NCI-H2081 (cell line): ENCODE results near the gene CCDC141.

Experiments
- DNase-seq, 2 experiments: peaks; one replicate each; lab custom pipeline; 2025; lab: John Stamatoyannopoulos, UW

The CCDC141 gene

DNA sequence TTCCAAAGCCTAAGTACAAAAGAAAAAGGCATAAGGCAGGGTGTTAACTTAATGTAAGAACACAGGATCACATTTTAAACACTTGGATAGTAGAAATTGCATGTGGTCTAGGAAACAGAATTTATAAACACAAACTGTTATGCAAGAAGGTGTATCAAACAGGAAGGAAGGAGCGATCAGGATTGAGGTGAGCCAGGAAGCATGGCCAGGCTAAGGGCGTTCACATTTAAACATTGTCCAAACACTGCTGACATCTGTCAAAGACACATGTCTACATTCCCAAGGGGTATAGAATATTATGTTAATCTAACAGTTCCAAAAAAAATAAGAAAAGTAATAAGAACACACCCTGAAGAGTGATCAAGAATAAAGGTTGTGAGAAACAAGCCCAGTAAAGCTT is 71.3 kb downstream of the CCDC141 start:
- DNase-seq, result no peak

DNA sequence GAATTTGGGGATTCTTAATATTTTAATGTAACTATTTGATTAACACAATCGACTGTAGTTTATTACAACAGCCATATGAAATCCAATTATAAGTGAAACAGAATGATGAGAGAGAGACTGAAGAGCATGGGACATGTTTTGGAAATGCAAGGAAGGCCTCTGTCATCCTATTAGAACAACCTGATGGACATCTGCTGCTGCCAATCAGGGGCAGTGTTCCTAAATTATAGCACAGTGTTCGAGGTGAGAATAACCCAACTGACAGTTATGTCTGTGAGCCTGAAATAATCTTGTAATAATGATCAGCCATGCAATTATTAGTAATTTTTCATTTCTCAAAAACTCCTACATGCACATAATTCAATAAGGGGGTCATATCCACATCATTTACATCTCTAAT is 73.6 kb downstream of the CCDC141 start:
- DNase-seq, result no peak

DNA sequence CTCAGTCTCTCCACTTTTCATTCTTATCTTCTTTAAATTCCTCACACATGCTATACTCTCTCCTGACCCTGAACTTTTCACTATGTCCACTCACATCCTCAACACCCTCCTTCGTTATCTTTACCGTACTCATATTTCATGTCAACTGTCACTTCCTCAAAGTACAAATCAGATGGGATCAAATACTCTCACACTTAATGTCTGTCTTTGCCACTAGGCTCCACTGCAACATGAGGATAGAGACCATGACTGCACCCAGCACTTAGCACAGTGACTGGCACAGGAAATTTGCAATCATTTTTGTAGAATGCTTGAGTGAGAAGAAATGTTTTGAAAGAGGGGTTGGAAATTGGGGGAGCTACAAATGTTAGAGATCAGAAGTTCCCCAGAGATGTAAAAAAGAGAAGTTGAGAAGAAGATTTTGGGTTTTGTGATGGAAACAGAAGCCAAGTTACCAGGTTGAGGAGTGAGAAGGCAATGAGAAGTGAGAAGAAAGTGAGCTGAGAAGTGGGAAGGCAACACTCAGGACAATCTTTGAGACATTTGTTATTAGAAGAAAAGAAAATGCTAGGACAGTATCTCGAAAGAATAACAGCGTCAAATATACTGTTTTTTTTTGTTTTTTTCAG is 87.0 kb downstream of the CCDC141 start:
- DNase-seq, result no peak

DNA sequence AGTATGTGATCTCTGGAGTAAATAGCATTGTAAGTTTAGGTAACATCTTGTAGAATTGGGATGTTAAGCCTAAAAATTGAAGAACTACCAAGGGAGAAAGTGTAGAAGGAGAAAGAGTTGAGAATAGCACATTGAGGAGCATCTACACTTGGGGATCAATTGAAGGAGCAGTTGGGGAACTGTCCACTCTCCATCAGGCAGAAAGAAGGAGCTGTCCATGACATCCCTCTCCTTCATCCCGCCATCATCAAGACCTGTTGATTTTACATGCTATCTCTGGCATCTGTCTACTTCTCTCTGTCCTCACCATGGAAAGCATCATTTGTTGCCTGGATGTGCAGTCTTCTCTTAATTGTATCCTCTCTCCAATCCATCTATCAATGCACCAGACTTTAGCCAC is 87.8 kb downstream of the CCDC141 start:
- DNase-seq, result no peak

DNA sequence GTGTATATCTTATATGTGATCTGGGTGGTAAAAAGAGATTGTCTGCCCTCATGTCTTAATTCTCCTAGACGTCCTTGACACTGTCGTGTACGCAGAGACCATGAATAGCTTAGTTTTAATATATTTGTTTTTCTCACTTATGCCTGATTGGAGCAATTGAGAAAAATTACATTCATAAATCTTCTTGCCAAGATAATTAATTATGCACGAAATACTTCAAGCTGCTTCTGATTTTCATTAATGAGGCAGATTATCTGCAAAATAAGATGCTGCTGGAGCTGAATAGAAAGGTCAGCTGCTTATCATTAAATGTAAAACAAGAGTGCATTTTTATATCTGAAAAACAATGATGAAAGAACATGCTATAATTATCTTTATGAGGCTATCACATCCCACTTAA is 95.9 kb downstream of the CCDC141 start:
- no peak for DNase-seq

DNA sequence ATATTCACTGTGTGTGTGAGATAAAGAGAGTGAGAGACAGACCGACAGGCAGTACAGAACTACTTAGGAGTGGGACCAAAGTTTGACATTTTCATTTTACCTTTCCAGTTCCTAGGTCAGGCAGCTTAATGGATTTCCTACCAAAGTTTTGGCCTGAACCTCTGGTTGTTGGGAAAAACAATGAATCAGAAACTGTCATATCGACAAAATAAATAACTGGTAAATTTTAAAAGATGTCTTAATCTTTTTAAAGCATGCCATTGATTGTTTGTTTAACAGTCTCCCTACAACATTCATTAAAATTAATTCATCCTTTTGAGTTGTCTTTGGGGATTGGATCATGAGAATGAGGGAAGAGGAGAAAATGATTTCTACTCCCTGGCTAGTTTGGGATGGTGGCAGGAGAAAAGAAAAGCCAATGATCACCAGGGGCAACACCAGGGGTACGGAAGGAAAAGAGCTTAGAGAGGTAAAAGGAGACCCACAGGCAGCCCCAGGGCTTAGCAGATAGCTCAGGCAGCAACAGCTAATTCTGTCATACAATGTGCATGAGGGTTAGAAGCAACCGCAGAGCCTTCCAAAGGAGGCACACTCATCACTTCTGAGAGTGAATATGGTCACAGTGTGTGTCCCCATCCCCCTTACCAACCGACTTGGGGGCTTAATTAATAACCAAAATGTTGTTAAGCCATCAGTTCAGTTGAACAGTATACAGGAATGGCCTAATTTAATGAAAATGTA is 98.5 kb downstream of the CCDC141 start:
- no peak for DNase-seq

DNA sequence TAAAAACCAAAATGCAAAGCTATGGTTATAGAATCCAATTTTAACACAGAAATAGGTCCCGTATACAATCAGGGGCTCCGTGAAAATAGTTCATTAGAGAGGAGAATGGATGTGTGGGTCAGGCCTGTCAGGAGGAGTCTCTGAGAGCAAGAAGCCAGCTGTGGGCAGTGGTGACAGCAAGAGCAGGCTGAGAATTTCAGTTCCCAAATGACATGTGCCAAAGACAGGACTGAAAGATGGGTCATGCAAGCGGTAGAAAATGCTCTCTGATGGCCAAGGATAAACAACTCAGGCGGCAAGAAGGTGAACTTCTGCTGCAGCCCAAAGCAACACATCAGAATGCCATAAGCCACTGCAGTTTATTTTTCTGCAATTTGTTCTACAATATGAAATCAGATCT is 100.4 kb downstream of the CCDC141 start:
- no peak for DNase-seq

DNA sequence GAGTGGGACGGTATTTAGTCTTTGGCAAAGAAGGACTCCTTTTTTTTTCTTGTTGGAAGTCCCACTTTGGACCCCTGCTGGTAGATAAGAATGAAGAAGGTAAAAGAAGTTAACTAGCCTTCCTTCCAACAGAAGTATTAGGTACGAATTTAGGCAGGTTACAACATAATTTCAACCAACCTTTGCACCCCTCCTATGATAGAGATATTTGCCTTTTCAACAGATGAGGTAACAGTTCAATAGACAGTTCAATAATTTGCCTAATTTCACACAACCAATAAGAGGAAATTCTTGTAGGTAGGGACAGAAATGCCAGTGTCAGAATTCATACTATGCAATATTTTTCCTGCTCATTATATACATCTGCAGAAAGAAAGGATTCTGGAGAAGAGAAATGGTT is 100.8 kb downstream of the CCDC141 start:
- DNase-seq, result no peak

DNA sequence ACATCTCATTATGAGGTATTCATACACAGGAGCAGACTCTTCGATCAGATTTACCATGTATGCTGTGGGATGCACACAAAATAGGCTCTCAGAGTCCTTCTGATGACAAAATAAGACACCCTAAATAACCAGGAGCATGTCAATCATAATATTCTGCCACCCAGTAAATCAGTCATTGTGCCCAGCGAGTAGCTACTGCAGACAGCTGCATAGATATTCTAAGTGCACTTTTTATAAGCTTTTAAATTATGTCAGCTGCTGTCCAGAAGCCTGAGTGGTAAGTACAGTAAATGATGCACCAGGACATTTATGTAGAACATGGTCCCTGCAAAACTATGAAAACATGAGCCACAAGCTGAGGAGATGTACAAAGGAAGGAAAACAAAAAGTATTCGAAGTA is 102.9 kb downstream of the CCDC141 start:
- no peak for DNase-seq

DNA sequence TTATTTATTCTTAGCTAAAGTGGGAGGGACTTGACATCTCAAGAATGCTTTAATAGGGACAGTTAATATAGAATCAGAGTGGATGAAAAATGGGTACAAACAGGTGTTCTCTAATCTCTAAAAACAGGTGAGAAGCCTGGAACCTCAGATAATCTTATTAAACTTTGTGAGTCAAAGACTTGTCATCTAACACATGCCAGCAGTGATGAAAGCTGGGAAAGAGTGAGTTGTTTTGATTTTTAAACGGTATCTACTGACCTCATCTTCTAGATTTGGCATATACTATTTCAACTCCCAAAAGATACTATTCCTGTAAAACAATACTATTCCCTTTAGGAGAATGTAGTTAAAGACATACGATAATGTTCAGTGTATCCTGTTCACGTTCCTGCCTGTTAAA is 103.4 kb downstream of the CCDC141 start:
- no peak for DNase-seq

DNA sequence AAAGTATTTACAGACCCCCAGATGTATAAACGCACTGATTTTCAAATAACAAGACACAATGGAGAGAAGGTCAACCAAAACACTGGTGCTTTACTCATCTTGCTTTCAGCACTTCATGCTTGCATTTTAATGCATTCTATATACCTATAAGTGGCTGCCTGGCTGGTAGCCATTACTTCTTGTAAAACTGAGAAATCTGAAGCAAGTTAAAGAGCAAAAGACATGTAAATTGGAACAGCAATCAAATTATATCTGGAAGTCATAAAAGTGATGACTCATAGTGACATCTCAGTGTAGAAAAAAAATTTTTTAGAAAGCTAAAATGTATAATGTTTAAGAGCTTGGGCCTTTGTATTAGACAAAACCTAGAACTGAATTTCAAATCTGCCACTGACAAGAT is 106.2 kb downstream of the CCDC141 start:
- DNase-seq, result no peak

DNA sequence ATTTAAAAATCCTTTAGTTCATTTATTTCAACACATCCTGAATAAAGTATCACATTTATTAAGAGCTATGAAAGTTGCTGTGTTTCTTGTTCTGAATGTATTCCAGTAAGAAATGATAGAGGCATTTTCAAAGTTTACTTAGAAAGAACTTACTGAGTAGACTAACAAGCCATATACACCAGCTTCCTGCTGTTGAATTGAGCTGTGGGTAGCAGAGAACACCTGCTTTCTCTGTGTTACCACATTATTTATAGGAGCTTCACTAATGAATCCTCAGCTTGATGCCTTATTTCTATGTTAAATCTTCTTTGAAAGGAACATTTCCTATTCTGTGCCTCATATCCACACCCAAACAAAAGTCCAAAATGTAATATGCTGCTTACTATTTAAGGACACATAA is 115.4 kb downstream of the CCDC141 start:
- DNase-seq, result no peak

DNA sequence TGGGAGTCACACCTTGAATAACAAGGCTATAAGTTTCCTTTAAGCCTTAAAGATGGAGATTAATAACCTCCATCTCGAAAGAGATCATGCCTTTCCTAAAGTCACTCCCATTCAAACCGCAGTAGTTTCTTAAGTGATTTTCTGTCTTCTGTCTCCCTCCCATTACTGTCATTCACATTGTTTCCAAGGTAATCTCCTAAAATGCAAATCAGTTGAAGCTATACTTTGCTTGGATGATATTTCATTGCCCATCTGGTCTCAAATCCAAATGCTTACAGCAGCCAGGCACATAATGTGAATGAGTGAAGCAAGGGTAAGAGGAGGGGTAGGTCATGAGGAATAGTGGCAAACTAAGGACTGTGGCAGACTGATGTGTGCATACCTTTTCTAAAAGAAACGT is 116.4 kb downstream of the CCDC141 start:
- no peak for DNase-seq

DNA sequence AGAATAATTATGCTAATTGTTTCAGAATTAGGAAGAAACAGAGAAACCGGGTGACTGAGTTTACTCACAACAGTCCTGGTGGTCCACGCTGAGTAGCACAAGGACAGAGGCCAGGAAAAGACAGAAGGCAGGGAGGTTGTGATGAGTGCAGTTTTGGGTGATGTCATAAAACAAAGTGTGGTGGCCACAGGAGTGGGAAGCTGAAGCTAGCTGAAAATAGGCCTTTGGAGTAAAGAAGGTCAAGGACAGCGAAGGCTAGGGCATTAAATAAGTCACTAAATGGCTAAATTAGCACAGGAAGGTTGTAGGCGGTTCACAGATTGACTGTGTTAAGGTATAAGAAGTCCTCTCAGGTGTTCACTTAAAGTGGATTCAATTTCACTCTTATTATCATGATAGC is 121.9 kb downstream of the CCDC141 start:
- DNase-seq, result no peak

DNA sequence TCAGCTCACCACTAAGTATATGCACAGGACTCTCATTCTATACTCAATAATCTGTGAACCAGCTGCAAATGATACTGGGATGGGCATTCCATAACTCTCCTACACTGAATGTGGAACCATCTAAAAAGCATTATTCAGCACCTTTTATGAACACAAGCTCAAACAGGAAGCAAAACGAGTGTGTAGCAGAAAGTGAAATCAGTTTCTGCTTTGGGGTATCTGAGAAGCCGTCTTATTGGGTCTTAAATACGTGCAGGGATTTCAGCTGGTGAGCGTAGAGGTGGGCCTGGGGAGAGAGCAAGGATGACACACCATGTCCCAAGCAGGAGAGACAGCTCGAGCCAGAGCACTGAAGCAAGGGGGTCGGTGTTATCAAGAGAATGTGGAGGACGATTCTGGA is 122.8 kb downstream of the CCDC141 start:
- DNase-seq, result no peak

DNA sequence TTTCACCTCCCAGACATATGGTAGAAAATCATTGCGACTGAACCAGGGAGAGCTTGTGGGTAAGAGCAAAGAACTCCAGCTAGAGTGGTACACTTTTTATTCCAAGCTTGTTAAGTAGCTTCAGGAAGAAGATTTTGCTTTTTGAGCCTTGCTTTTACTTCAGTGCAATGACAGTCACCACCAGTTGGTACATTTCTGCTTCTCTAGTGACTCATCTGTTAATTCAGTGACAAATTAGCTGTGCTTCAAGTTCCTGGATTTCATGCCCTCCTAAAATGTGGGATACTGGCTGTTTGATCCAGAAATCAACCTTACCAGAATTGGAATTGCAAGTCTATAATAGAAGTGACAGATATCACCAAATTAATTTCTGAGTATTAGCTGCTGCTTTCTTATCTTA is 125.1 kb downstream of the CCDC141 start:
- no peak for DNase-seq

DNA sequence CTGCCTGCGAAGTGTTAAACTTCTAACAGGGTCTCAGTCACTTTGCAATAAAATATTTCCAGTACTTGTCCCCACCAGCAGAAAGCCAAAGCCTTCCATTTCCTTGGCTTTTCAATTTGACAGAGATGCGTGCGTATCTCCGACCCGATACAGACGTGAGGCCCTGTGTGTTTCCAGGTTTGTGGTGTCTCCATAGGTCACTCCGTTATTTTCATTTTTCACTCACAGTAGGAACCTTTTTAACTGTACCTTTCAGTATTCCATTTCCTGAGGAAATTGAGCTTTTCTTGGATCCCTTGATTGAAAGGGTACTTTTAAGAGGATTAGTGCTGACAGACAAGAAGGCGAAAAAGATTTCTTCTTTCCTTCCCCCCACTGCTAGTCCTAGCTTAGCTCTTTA is 126.4 kb downstream of the CCDC141 start:
- no peak for DNase-seq

DNA sequence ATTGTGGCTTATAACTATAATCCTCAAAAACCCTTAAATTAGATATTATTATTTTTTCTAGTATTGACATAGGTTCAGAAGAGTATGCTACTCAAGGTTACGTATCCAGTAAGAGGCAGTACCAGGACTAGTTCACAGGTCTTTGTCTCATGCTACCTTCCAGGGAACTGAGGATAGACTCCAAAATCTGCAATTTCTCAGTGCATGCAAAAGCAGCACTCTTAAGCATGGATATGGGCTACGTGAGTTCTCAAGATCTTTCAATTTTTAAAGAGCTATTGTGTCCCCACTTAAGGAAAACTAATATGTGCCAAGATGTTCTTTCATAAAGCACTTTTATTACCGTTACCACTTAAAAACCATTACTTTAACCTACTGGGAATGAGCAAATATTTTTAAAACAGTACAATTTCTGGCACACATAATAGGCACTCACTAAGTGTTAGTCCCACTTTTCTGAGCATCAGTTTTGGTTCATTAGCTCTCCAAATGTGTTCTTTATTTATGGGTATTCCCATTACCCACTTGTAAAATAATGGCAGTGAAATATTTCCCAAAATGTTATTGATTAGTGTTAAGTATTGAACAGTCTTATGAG is 128.9 kb downstream of the CCDC141 start:
- no peak for DNase-seq

DNA sequence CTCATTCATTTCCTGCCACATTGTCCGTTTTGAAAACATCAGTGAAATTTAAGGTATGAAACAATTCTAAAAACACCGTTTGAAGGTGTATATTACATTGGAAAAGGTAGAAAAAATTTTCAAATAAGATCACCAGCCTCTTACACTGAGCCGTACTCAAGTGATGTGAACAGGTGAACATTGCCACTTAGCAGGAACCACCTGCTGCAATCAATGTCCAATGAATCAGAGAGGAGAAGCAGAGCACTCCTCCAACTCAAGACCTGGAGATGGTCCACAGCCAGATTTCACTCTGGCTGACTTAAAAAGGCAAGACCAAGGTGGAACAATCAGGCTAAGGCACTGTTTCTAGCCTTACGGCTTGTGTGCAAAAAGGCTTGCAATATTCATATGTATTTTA is 132.4 kb downstream of the CCDC141 start:
- no peak for DNase-seq

DNA sequence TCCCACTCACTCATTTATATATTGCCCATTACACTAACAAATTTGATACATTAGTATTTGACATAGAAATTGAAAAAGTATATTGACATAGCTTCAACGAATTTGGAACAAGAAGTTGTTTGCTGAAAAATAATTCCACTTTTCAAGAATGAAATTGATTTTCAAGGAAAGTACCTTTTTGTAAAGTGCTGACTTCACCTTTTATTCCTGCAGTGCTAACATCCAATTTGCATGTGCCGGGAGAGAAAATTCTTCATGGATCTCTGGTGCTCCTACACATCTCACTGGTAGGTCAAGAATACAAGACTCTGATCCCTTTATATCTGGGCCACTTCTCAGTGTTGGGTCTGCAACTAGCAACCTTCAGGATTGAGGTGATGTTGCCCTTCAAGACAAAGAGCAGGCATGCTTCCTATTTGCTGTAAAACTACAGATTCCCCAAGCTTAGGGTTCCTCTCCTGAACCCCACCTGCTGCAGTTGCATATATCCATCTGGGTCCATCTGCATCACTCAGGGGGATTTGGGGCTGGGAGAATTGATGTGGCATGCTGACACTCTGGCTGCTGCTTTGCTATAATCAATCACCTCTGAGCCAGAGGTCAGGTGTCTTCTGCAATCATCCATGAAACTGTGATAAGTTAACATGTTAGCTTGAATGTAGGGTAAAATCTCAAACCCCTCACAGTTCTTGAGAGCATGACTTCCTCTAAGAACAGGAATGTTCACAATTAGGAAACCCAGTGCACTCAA is 134.3 kb downstream of the CCDC141 start:
- no peak for DNase-seq

DNA sequence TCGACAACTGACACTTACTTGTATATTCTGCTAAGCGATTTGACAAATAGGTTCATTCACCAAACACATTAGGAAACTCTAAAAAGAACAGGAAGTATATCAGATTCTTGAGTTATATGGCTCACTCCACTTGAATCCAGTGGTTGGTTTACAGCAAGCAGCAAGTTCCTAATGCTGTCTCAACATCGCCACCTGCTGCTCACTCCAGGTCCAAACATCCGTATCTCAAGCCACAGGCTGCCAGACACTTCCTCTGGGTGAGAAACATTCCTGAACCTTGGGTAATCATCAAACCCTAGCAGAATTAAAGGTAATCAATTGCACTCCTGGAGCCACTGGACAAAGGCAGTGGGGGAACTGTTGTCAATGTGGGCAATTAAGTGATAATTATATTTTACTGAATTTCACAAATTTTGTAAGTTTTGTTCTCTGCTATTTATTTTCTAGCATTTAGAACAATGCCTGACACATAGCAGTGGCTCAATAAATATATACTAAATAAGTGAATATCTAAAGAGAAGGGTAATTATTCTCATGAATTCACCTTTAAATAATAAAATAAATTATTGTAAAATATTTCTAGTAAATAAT is 135.6 kb downstream of the CCDC141 start:
- peak; percentile 75 to 84 for DNase-seq

DNA sequence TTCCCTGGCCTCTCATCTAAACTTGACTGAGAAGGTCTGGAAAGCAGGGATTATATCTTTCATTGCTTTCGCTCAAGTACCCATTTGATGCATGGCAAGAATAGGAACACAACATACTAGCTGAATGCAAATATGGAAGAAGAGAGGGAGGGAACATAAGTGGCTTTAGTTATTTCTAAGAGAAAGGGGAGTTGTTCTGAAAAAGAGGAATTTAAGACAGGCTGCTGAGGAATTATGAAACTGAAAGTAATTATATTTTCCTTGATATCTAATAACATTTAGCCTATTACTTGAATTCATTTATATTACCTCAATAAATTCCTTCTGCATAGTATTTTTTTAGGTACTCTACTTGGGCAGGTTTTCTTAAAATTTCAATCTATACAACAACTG is 136.9 kb downstream of the CCDC141 start:
- DNase-seq, result no peak
